ENCODE measurements around the gene PRMT3.

The PRMT3 gene

DNA sequence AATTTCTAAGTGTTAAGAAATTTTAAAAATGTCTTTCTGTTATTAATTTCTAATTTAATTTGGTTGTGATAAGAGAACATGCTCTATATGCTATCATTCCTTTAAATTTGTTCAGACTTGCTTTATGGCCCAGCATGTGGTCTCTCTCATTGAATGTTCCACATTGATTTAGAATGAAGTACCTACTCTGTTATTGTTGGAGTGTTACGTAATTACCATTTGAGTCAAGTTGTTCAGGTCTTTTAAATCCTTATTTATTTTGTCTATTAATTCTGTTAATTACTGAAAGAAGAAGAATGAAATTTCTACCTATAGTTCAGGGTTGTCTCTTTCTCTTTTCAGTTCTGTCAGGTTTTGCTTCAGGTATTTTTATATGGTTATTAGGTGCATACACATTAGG lies 57.0 kb downstream of the PRMT3 start:
- H3K27me3 Mint-ChIP-seq (ENCODE audit: low read depth, poor library complexity), result no peaks in the 10 kb centered on the region
- TF ChIP-seq, protein P1, sequence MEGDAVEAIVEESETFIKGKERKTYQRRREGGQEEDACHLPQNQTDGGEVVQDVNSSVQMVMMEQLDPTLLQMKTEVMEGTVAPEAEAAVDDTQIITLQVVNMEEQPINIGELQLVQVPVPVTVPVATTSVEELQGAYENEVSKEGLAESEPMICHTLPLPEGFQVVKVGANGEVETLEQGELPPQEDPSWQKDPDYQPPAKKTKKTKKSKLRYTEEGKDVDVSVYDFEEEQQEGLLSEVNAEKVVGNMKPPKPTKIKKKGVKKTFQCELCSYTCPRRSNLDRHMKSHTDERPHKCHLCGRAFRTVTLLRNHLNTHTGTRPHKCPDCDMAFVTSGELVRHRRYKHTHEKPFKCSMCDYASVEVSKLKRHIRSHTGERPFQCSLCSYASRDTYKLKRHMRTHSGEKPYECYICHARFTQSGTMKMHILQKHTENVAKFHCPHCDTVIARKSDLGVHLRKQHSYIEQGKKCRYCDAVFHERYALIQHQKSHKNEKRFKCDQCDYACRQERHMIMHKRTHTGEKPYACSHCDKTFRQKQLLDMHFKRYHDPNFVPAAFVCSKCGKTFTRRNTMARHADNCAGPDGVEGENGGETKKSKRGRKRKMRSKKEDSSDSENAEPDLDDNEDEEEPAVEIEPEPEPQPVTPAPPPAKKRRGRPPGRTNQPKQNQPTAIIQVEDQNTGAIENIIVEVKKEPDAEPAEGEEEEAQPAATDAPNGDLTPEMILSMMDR (IDR thresholded peaks at IDR 0.05), result no peak
- DNase-seq, result no peak
- no peaks in the 10 kb centered on the region for H3K4me1 Mint-ChIP-seq
- no peak overlapping the region for H3K27ac Mint-ChIP-seq
- peaks cover 6% of the 10 kb centered on the region for H3K36me3 Mint-ChIP-seq (ENCODE audit: low read depth)
- no peaks in the 10 kb centered on the region for H3K9me3 Mint-ChIP-seq
- H3K4me3 Mint-ChIP-seq, result no peak overlapping the region

DNA sequence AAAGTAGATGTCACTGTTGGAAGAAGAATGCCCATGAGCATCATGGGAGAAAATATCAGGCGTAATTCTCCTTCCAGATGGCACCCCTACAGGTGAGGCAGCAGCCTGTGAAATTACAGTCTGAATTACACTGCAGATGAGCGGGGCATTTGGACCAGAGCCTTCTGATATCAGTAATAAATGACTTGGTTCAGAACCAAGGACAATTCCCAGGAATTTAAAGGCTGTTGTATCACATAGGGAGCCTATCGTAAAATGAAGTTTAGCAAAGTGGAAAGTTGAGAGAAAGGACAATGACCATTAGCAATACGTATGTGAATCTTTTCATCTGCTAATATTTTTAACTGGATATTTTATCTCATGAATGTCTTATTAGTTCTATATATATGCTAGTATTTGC lies 61.3 kb downstream of the PRMT3 start:
- no peaks in the 10 kb centered on the region for H3K4me1 Mint-ChIP-seq
- TF ChIP-seq, protein P1 (IDR thresholded peaks at IDR 0.05), result no peak

DNA sequence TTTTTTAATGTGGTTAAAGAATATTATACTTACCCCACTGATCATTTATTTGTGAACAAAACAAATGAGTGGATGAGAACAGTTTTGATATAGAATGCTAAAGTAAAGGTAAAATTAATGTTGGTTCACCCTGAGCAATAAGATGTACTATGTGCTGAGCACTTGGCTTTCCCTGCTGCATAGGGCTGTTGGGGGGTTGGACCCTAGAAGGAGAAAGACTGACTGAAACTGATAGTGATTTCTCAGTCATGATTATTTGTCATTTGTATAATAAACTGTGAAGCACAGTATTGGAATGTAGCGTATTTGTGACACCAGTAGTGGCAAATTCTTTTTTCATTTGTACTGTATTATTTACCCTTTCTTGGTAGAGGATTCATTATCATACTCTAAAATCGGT lies 63.3 kb downstream of the PRMT3 start:
- Mint-ChIP-seq H3K9me3 (no peaks in the 10 kb centered on the region), H3K27ac (no peak overlapping the region), H3K27me3 (ENCODE audit: low read depth, poor library complexity) (no peaks in the 10 kb centered on the region), H3K36me3 (ENCODE audit: low read depth) (no peaks in the 10 kb centered on the region), H3K4me3 (no peak overlapping the region), H3K4me1 (no peaks in the 10 kb centered on the region)
- TF ChIP-seq, protein P1 (IDR thresholded peaks at IDR 0.05), result no peak
- no peak for DNase-seq

More for the DNA sequence above, 61.3 kb downstream of the PRMT3 start:
- Mint-ChIP-seq H3K27me3 (ENCODE audit: low read depth, poor library complexity) (no peaks in the 10 kb centered on the region), H3K36me3 (ENCODE audit: low read depth) (no peaks in the 10 kb centered on the region), H3K9me3 (no peaks in the 10 kb centered on the region), H3K4me3 (no peak overlapping the region), H3K27ac (no peak overlapping the region)
- DNase-seq, result no peak

DNA sequence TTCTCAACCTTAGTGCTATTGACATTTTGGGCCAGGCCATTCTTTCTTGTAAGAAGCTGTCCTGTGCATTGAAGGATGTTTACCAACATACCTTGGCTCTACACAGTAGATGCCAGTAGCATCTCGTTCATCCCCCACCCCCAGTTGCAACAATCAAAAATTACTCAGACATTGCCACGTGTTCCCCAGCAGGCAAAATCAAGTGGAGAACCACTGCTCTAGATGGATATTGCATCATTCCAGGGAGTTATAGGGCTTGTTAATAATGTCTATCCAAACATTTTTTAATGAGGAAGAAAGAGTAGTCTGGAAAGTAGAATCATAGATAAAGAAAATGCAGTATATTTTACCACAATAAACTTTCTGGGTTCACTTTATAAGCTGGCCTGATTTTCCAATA lies 64.1 kb downstream of the PRMT3 start:
- TF ChIP-seq, protein P1 (IDR thresholded peaks at IDR 0.05), result no peak

DNA sequence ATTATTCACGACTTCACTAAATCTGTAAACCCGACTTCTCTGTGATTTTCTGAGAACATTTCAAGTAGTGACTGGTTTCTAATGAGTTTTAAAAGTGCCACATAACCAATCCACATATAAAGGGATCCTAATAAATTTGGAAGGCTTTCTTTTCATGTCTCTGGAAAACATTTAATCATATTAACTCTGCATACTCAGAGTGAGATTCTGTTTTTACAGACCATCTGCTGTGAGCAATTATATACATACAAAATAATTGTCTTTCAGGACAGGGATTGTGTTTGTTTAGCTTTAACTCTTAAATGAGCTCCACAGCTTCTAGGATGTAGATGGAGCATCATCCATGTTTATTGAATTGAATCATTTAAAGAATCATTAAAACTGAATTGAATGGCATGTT lies 65.1 kb downstream of the PRMT3 start:
- no peaks in the 10 kb centered on the region for H3K9me3 Mint-ChIP-seq
- no peaks in the 10 kb centered on the region for H3K36me3 Mint-ChIP-seq (ENCODE audit: low read depth)
- H3K4me1 Mint-ChIP-seq, result no peaks in the 10 kb centered on the region
- DNase-seq, result no peak
- H3K27ac Mint-ChIP-seq, result no peak overlapping the region
- TF ChIP-seq, protein P1 (IDR thresholded peaks at IDR 0.05), result no peak
- no peaks in the 10 kb centered on the region for H3K27me3 Mint-ChIP-seq (ENCODE audit: low read depth, poor library complexity)
- no peak overlapping the region for H3K4me3 Mint-ChIP-seq

More for the DNA sequence above, 64.1 kb downstream of the PRMT3 start:
- DNase-seq, result no peak
- H3K4me3 Mint-ChIP-seq, result no peak overlapping the region
- H3K4me1 Mint-ChIP-seq, result no peaks in the 10 kb centered on the region
- H3K9me3 Mint-ChIP-seq, result no peaks in the 10 kb centered on the region
- no peaks in the 10 kb centered on the region for H3K36me3 Mint-ChIP-seq (ENCODE audit: low read depth)
- H3K27ac Mint-ChIP-seq, result no peak overlapping the region
- H3K27me3 Mint-ChIP-seq (ENCODE audit: low read depth, poor library complexity), result no peaks in the 10 kb centered on the region

DNA sequence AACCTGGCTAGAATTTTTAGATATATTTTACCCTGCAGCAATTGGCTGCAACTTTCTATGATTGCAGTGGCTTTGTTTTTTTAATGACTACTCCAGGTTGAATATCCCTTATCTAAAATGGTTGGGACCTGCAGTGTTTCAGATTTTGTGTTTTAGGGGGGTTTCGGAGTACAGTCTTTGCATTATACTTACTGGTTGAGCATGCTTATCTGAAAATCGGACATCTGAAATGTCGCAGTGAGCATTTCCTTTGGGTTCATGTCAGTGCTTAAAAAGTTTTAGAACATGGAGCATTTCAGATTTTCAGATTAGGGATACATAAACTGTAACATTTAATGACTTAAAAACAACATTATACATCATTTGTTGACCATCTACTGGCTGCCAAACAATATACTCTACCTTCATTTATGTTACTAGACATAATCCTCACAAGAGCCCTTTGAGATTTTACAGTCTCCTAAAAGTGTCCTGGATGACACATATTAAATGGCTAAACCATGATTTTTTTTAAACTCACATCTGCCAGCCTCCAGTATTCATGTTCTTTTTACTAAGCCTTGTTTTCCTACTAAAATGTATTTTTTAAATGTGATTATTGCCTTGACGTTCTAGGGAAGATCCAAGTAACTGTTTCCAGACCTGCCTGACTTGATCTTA lies 66.3 kb downstream of the PRMT3 start:
- H3K9me3 Mint-ChIP-seq, result no peaks in the 10 kb centered on the region
- no peaks in the 10 kb centered on the region for H3K36me3 Mint-ChIP-seq (ENCODE audit: low read depth)
- TF ChIP-seq, protein P1 (IDR thresholded peaks at IDR 0.05), result no peak
- no peaks in the 10 kb centered on the region for H3K27me3 Mint-ChIP-seq (ENCODE audit: low read depth, poor library complexity)
- no peak overlapping the region for H3K27ac Mint-ChIP-seq
- no peak for DNase-seq
- no peaks in the 10 kb centered on the region for H3K4me1 Mint-ChIP-seq
- H3K4me3 Mint-ChIP-seq, result no peak overlapping the region
